NT2/D1 (cell line): ENCODE measurements around the gene CD180.

Source experiments
- SUZ12 ChIP-seq: IDR thresholded peaks from 2 replicates; pipeline ENCODE4 v1.6.1; 2011; ENCODE audit not compliant: insufficient read length, insufficient read depth; ENCODE audit errors: extremely low read depth
- YY1 ChIP-seq: IDR thresholded peaks from 2 replicates; pipeline ENCODE4 v1.6.1; 2011; ENCODE audit not compliant: insufficient read length, insufficient read depth
- ZNF274 ChIP-seq: IDR thresholded peaks from 2 replicates; pipeline ENCODE4 v1.6.1; 2011; ENCODE audit warnings: mild to moderate bottlenecking, low read depth, low read length

DNA sequence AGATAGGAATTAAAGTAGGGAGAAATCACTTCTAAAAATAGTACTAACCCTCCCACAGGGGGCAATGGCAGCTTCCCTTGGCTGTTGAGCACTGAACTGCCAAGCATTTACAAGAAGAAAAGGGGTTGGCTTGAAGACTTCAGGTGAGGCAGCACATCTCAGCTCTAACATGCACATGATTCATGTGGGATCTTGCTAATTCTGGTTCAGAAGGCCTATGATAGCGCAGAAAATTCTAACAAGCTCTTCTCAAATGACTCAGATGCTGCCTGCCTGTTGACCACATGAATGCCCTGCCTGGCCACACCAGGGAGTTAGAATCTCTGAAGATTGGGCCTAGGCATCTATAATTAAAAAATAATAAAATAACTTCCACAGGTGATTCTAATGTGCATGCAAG is 22.6 kb downstream of the CD180 start:
- no peak for TF ChIP-seq ZNF274
- TF ChIP-seq YY1 = no peak
- TF ChIP-seq SUZ12 = no peak
